GM18498 (cell line): ENCODE measurements around the gene PARG.
"Not testable (repeated sequence)": the region's sequence is repeated elsewhere in the genome, so short reads cannot be mapped to it uniquely, and the experiment has no call there.

ENCODE experiments used
- ATAC-seq: cut with Tn5 transposase; IDR thresholded peaks from one replicate; pipeline ENCODE4 v1.9.1; 2021; ENCODE audit warnings: mild to moderate bottlenecking, moderate library complexity; ENCODE audit not compliant: unreplicated experiment

Gene PARG

DNA sequence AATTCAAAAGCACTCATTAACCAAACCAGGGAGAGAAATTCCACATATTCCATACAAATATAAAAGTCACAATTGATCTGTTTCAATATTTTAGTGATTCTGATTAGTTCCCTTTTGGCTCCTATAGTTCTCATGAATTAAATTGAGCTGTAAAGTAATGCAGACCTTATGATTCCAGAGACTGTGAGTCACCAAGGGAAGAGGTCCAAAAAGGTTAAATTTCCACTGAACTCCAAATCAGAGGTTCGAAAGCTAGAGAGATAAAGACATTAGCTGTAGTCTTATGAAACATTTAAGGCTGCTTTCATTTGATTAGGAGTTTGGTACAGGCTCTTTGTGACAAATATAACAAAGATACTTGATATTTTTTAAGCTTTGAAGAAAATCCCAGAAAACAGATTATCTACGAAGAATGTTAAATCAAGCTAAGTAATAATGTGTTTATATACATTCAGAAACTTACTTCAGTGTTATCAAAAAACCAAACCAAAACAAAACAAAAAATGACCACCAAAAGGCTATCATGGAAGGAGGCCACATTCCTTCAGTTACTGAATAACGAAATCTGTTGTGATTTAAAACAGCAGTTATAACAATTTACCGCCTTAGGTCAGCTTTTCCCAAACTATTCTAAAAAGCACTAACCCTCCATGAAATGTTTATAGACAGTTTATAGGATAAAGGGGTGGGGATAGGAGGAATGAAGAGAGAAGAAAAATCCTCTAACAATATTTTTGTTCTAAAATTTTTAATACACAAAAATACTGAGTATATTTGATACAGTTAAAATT lies 33.3 kb downstream of the PARG start:
- not testable (repeated sequence) for ATAC-seq

- ATAC-seq: not testable (repeated sequence)
These were observed 38.0 kb downstream of the PARG start for GRCh38 chr10:49903829-49904228.

DNA sequence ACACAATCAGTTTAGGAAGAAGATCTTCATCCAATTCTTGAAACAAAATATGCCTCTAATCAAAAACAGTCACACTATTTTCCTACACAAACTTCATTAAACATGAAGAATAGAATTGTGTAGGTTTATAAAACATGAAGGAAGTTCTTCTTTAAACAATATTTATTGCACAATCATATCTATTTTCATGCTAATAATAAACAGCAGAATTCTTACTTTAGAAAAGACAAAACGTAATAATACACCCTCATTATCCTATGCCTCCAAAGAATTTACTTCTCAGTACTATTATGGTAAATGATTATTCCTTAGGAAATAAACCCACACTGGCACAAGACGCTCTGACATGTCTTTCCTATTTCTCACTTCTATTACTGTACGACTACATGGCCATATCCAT lies 41.4 kb downstream of the PARG start:
- not testable (repeated sequence) for ATAC-seq

GRCh38 chr10:49899999-49900398 lies 41.8 kb downstream of the PARG start:
- not testable (repeated sequence) for ATAC-seq

- ATAC-seq: not testable (repeated sequence)
These were observed 51.8 kb downstream of the PARG start for GRCh38 chr10:49890025-49890424.

DNA sequence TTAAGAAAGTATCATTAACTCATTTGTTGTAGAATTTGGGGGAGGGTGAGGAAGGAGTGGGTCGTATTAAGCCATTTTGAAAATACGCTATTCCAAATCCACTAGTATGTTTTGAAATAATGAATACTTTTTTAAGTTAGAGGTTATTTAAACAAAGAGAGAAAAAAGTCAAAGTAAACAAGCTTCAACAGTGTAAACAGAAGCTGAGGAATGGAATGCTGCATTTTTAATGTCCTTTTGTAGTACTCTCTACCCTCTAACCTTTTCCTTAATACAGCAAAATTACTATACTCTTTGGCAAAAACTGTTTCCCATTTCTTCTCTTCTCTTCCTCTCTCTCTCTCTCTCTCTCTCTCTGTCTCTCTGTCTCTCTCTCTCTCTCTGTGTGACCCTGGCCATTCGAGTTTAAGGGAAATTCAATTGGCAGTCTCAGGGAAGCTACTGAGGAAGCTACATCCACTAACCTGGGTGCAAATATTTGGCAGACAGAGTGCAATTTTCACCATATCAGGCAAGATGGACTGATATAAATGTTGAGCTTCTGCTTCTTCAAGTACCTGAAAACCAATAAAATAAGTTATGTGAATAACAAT lies 57.0 kb downstream of the PARG start:
- not testable (repeated sequence) for ATAC-seq

DNA sequence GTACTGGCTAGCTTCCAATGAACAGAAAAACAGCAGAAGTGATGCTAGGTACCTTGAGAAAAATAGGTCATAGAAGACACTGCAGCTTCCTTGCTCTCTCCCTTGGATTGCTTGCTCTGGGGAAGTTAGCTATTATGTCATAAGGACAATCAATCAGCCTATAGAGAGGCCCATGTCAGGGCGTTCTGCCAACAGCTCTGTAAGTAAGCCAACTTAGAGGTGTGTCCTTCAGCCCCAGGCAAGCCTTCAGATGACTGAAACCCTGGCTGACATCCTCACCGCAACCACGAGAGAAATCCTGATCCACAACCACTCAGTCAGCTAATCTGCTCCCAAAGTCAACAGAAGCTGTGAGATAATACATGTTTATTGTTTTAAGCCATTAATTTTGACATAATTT lies 58.0 kb downstream of the PARG start:
- not testable (repeated sequence) for ATAC-seq

- ATAC-seq: not testable (repeated sequence)
These were observed 59.5 kb downstream of the PARG start for GRCh38 chr10:49882327-49882726.

DNA sequence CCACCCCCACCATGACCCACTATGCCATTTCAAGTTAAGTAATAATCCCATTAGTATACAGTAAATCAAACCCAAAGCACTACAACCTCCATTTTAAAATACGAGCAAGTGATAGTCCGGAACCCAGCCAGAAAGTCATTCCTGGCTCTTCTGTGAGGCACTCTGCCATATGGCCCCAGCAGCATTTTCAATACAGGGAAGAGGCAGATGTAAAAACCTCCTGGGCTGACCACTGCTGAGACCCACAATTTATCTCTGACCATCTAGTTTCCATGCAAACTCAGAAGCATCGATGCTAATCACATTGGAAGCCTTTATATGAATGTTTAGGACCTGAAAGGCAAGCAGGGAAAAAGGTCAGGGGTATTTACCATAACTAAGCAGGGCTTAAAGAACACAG lies 69.1 kb downstream of the PARG start:
- ATAC-seq: not testable (repeated sequence)

GRCh38 chr10:49871462-49871861 lies 70.4 kb downstream of the PARG start:
- ATAC-seq: not testable (repeated sequence)

DNA sequence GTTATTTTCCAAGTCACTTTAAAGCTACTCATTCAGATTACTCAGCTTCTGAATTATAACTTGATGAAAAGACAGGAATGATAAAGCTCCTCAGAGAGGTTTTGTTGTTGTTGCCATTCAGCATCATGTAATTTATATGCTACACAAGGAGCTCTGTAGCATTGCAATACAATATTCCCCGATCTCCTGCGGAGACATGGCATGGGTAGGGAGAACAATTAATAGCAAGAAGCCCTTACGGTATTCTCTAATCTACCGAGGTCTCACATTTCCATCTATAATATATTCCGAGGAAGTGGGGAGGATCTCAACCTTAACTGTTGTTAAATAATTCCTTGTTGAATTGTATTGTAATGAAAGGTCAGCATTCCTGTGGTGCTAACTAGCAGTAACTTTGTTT lies 81.9 kb downstream of the PARG start:
- ATAC-seq: not testable (repeated sequence)

GRCh38 chr10:49858697-49859382 lies 83.0 kb downstream of the PARG start:
- not testable (repeated sequence) for ATAC-seq

DNA sequence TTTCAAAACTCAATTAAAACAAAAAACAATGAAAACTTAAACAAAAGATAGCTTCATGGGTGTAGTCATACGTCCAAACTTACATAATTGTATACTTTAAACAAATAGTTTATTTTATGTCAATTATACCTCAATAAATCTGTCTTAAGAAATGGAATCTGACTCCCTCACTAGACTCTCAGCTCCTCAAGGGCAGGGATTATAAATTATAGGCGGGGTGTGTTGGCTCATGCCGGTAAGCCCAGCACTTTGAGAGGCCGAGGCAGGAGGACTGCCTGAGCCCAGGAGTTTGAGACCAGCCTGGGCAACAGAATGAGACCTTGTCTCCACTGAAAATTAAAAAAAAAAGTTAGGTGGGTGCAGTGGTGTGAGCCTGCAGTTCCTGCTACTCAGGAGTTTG lies 92.3 kb downstream of the PARG start:
- not testable (repeated sequence) for ATAC-seq

- no peak for ATAC-seq
These were observed 96.8 kb downstream of the PARG start for GRCh38 chr10:49844775-49845595.

GRCh38 chr10:49842333-49842628 lies 99.5 kb downstream of the PARG start:
- not testable (repeated sequence) for ATAC-seq

DNA sequence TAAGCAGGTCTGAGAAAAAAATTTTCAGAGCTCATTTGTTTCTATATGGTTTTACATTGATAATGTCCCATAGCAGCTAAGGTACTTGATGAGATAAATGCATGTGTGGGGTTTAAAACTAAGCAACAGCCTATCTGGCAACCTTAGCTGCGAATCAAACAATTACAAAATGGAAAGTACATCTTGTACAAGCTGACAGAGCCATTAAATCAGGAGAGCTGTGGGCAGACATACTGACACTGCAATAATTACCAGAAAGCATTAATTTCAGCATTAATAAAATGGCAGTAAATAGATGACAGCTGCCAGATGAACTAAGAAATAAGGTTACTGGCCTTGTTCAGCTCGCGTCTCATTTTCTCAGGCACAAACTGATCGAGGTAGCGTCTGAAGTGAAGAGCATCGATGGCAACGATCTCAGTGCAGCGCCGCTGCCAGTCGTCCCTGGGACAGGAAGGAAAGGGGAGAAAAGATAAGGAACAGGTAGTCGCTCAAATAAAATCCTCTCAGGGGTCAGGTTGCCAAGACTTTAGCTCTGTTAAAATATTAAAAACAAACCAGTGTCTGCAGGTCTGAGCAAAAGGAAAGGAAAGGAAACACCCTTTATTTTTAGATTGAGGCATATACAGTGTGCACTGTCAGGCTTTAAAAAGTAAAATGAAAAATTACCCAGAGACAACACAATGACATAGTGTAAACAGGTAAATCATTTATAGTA lies 100.1 kb downstream of the PARG start:
- no peak for ATAC-seq

DNA sequence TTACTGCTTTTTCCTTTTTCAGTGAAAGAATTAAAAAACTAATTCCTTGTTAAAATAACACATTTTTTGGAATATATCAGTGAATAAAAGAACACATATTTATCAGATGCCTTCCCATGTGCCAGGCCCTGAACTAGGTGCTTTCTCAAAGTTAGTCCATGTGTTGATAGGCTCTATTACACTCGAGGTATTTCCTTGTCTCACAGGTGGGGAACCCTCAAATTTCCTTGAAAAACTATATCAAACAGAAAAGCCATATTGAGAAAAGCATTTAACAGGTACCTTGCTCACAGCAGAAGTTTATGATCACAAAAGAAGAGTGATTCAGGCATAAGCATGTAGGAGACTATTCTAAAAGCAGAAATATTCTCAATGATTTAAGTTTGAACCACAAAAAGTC lies 104.1 kb downstream of the PARG start:
- no peak for ATAC-seq

- no peak for ATAC-seq
These were observed 104.8 kb downstream of the PARG start for GRCh38 chr10:49837051-49837478.

DNA sequence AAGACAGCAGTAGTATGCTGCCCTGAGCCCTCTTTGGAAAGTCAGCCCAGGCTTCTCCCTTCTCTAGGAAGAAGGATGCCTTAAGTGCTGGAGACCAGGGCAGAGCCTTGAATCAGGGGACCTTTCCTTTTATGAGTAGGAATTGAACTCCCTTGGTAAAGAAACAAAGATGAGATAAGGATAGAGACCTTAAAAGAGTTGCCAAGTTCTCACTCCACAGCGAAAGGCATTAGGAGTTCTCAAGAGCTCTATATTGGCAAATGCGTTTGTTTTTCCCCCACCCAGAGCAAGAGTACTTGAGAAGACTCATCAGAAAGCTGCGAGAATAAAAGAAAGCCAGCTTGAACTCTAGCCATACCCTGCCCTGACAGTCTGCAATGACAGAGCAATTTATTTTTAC lies 106.9 kb downstream of the PARG start:
- ATAC-seq: no peak

- no peak for ATAC-seq
These were observed 107.6 kb downstream of the PARG start for GRCh38 chr10:49834201-49834600.
